IPS DF 19.7 (cell line): ENCODE results near the gene PRDM12.

Experiments
- DNase-seq: peaks from one replicate; pipeline ENCODE4 v3.0.0-alpha.2; 2013; ENCODE audit warnings: low read depth, low spot score

The PRDM12 gene

GRCh38 chr9:130689937-130690700, 25.7 kb downstream of the PRDM12 start:
- DNase-seq, result peak; percentile 96

DNA sequence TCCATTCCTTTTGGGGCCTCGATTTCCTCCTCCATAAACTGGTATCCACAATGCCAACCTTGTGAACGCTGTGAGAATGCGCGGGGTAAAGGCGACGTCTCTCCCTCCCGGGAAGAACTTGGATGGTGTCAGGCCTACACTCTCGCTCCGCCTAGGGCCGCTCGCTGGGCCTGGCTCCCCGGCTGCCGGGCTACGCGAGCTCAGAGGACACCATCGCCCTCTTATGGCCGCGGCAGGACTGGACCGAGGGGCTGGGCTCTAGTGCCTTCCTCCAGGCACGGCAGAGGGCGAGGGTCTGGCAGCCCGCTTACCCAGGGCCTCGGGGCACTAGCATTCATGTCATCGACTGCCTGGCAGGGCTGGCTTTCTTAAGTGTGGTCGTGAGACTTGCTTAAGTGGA, 27.9 kb downstream of the PRDM12 start:
- no peak for DNase-seq

- DNase-seq, result no peak
Observed at GRCh38 chr9:130693101-130693425, 28.7 kb downstream of the PRDM12 start.

- DNase-seq, result peak; percentile 93
Observed at GRCh38 chr9:130693426-130694191, 29.2 kb downstream of the PRDM12 start, which contains the start of gene EXOSC2. EXOSC2 (plus strand) TSS chr9:130693780; CDS start chr9:130693792, 12 bp downstream.

GRCh38 chr9:130694205-130694604, 29.8 kb downstream of the PRDM12 start:
- DNase-seq, result no peak

DNA sequence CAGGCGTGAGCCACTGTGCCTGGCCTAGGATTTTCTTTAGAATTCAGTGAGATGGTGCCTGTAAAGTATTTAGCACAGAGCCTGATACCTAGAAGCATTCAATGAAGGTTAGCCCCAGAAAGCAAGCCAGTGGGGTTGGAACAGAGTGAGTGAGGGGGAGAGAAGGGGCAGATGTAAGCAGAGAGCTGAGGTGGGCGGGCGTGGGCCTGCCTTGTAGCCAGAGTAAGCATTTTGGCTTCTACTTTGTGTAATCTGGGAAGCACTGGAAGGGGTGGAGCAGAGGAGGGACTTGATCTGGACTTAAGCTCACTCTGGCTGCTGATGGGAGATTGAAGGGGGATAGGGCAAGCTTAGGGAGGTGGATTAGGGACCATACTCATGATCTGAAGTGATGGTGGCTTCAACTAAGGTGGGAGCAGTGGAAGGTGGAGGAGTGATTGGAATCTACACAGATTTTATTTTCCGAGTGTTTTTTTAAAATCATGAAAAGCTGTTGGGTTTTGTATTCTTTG, 31.8 kb downstream of the PRDM12 start:
- DNase-seq, result no peak

DNA sequence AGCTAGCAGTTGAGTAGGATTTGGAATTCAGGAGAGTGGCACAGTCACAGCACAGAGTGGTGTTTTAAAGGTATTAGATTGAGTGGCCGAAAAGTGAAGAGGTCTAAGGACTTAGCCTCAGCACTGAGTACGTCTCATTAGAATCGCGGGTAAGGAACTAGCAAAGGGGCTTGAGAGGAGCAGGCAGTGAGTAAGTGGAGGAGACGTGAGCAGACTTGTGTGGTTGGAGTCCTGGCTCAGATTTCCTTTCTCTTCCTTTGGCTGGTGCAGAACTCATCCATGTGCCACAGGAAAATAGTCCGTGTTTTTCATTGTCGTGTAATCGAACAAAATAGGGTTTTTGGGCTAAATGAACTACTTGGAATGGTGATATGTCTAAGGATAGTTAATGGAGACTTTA, 32.6 kb downstream of the PRDM12 start:
- DNase-seq, result no peak

GRCh38 chr9:130698514-130698913, 34.1 kb downstream of the PRDM12 start:
- no peak for DNase-seq

DNA sequence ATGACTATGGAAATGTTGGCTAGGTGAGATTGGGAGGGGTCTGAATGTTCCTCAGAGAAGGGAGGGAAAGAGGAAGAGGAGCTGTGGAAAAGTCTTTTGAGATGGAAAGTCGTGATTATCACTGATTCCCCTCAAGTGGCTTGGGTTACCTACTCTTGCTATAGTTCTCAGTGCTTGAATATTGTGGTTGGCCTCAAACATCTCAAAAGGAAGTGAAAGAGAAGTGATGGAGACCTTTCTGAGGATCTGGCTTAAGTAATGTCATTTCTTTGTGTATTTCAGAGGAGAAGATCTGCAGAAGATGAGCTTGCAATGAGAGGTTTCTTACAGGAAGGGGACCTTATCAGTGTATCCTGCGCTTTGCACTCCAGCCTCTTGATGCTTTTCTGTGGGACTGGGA, 34.7 kb downstream of the PRDM12 start:
- DNase-seq, result no peak

GRCh38 chr9:130701059-130702022, 36.9 kb downstream of the PRDM12 start:
- no peak for DNase-seq

- DNase-seq, result no peak
Observed at GRCh38 chr9:130703501-130703900, 39.1 kb downstream of the PRDM12 start.

DNA sequence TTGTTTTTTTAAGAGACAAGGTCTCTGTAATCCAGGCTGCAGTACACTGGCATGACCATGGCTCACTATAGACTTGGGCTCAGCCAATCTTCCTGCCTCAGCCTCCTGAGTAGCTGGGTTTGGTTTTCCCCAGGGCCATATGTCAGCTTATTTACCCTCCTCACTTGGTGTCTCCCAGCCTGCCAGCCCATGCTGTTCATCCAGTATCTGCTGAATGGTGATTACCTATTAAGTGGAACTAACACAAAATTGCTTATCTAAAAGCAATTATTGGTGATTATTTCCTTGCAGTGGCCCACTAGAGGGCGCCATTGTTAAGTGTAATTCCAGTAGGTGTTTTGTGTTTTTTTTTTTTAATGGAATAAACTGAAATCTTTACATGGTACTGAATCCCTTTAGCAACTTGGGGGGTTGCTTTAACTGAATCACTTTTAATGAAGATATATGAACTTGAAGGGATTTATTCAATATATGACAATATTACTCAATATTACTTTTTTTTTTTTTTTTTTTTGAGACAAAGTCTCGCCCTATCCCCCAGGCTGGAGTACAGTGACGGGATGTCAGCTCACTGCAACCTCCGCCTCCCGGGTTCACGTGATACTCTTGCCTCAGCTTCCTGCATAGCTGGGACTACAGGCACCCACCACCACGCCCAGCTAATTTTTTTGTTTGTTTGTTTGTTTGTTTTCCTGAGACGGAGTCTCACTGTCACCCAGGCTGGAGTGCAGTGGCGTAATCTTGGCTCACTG, 43.0 kb downstream of the PRDM12 start:
- no peak for DNase-seq

DNA sequence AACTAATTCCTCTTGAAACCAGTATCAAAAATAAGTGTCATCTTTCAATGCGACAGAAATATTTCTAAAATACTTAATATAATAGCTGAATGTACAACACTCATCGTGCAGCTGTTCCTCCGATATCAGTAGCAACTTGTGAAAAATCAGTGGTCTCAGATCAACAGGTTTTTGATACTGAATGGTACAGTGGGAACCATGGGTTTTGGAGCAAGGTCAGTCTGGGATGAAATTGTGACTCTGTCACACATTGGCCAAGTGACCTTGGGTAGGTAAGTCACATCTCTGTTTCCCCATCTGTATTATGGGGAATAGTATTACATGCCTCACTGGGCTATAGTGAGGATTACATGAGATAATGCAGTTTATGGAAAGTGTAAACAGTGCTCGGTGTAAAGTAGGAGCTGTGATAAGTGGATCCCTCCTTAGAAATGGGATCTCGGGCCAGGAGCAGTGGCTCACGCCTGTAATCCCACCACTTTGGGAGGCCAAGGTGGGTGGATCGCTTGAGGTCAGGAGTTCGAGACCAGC, 46.5 kb downstream of the PRDM12 start:
- DNase-seq, result no peak

GRCh38 chr9:130711469-130711868, 47.1 kb downstream of the PRDM12 start:
- DNase-seq, result no peak

DNA sequence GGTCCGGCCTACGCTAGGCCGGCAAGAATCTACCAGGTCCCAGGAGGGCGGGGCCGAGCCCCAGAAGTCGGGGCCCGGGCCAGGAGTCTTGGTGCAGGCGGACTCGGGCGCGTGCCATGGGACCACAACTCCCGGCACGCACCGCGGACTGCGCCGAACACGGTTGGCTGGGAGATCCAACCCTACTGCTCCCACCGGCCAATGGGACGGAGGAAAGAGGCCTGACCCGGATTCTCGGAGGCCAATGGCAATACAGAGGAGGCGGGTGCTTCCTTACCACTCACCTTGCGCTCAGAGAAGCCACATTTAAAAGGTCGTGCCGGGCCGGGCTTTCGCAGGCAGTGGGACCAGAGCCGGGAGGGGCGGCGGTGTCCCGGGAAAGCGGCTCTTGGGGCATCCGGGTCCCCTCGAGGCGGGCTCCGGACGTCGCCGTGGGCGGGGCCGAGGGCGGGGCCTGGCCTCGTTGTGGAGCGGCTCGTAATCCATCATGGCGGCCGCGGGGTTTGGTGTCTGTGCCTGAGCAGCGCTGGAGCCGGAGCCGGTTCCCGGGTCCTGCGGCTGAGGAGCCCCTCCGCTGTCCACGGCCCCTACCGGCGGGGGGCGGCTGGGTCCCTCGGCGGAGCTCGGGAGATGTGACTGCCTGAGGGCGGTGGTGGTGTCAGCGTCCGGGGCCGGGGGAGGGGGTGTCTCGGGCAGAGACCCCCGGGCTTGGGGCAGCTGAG, 48.3 kb downstream of the PRDM12 start:
- DNase-seq, result peak; percentile 95

DNA sequence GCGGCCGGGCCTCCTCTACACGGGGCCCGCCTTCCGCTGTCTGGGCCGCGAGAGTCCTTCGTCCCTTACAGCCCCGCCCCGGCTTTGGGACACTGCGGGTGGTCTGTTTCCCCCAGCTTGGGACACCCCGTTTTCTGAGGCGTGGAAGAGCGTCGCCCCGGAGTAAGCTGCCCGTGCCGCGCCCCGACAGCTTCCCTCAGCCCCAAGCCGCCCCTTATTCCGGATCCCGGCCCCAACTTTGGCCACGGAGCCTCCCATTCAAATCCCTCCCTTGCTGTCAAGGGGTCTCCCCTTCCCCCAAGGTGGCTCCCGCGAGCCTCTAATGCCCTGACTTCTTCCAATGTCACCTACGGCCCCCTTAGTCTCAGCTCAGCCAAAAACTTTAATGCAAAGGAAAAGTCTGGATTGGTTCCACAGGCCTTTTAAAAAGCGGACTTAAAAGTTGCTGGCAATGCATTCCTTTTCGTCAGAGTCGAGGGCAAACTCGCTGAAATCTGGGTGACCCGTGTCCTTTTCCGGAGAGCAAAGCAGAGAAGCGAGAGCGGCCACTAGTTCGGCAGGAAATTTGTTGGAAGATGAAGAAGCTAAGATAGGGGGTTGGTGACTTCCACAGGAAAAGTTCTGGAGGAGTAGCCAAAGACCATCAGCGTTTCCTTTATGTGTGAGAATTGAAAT, 49.0 kb downstream of the PRDM12 start:
- DNase-seq, result no peak

GRCh38 chr9:130714586-130715110, 50.3 kb downstream of the PRDM12 start:
- DNase-seq, result no peak

DNA sequence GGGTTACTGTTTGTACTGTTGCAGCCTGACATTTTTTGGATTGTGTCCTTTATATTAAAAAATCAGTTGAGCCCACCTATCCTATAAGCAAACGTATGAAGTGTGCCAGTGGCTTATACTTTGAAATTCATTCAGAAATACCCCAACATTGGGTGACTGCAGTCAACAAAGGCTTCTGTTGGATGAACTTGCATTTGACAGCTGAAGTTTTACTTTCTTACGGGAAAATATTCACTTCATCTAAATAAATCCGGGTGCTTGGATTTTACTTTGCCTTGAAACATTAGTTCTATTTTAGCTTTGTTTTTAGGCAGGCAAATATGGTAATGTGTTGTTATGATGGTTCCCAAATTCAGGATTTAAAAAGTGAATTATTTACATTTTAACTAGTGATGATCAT, 50.9 kb downstream of the PRDM12 start:
- no peak for DNase-seq

DNA sequence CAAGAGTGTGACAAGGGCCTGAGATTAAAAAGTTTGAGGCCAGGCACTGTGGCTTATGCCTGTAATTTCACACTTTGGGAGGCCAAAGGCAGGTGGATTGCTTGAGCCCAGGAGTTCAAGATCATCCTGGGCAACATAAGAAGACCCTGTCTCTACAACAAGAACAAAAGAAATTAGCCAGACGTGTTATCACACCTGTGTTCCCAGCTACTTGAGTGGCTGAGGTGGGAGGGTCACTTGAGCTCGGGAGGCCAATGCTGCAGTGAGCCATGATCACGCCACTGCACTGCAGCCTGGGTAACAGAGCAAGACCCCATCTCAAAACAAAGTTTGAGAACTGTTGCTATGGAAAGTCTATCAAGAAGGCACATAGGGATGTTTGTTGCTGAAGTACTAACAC, 54.2 kb downstream of the PRDM12 start:
- no peak for DNase-seq
